GM12878 (cell line): ENCODE results near the gene BIN1. TPM values are rescaled to one million over a fixed set of nuclear protein-coding genes. Genes with fewer than 3 reads are reported as not detected.

Experiments
- ATAC-seq: fragments of 200-7000 bp; cut with Tn5 transposase; 3 replicates; pipeline ENCODE4 v1.9.1; 2020; ENCODE audit warnings: mild to moderate bottlenecking, moderate library complexity
- Bru-seq: library from RNA; stranded (reverse); fragments of 400-500 nt; gene quantifications from one replicate; lab custom pipeline; 2021; lab: Mats Ljungman, UMichigan
- BruChase-seq, 2 experiments: library from RNA; stranded (reverse); fragments of 400-500 nt; gene quantifications; one replicate each; lab custom pipeline; 2021; lab: Mats Ljungman, UMichigan
- BruUV-seq: library from RNA; stranded (reverse); fragments of 400-500 nt; replicated peaks from 2 replicates; lab custom pipeline; 2021; lab: Mats Ljungman, UMichigan
- CTCF ChIA-PET: fragments of 300-600 bp; sonication (Branson Sonifier 250); formaldehyde crosslinking; extraction: SDS; loops from one replicate; lab custom pipeline; 2021; ENCODE audit warnings: inconsistent platforms; lab: Yijun Ruan, JAX
- POLR2A ChIA-PET: fragments of 350-600 bp; formaldehyde crosslinking; extraction: SDS; loops from one replicate; lab custom pipeline; 2021; ENCODE audit warnings: inconsistent platforms; lab: Charles Lee
- RAD21 ChIA-PET: fragments of 300-600 bp; sonication (Branson Sonifier 250); formaldehyde crosslinking; loops from one replicate; lab custom pipeline; 2023; ENCODE audit warnings: antibody characterized with exemption; ENCODE audit not compliant: unreplicated experiment; lab: Charles Lee
- SMC1A ChIA-PET: fragments of 300-600 bp; sonication (Branson Sonifier 250); formaldehyde crosslinking; loops from one replicate; lab custom pipeline; 2023; ENCODE audit not compliant: unreplicated experiment, uncharacterized antibody; lab: Charles Lee
- DNase-seq: peaks from one replicate; pipeline ENCODE4 v3.0.0-alpha.2; 2011; ENCODE audit warnings: low read depth, low spot score
- FAIRE-seq: peaks from 3 replicates; lab custom pipeline; 2011; peaks lifted over from hg19 to GRCh38; lab: Jason Lieb, UNC
- H2AFZ ChIP-seq: 2 replicates; pipeline ENCODE4 v1.6.0; 2011; ENCODE audit warnings: low read depth, low read length, control low read depth; ENCODE audit not compliant: control insufficient read depth
- H3K27ac ChIP-seq: 2 replicates; pipeline ENCODE4 v1.5.1; 2011; ENCODE audit warnings: control low read depth; ENCODE audit not compliant: control insufficient read depth, insufficient read depth
- H3K27me3 ChIP-seq, 2 experiments: replicated peaks in 1 of 2; 2 replicates each; pipeline versions ENCODE4 v1.6.0 to v1.6.1; 2011; ENCODE audit warnings: low read length in 1 of 2; ENCODE audit not compliant: control insufficient read depth in 2 of 2, insufficient read depth in 2 of 2
- H3K36me3 ChIP-seq, 2 experiments: 2 replicates each; pipeline ENCODE4 v1.5.1; 2011; ENCODE audit warnings: low read length in 1 of 2; ENCODE audit not compliant: control insufficient read depth in 2 of 2, insufficient read depth in 2 of 2
- H3K4me1 ChIP-seq: 2 replicates; pipeline ENCODE4 v1.6.1; 2011; ENCODE audit warnings: mild to moderate bottlenecking, low read length, moderate library complexity, mixed read lengths; ENCODE audit not compliant: control insufficient read depth, insufficient read depth
- H3K4me2 ChIP-seq: 2 replicates; pipeline ENCODE4 v1.6.0; 2011; ENCODE audit warnings: control low read depth; ENCODE audit not compliant: control insufficient read depth, insufficient read depth
- H3K4me3 ChIP-seq: fragments of 200-600 bp; sonication (generic); 2 replicates; pipeline ENCODE4 v1.5.1; 2016
- H3K79me2 ChIP-seq: 2 replicates; pipeline ENCODE4 v1.6.0; 2011; ENCODE audit warnings: low read length; ENCODE audit not compliant: control insufficient read depth, insufficient read depth
- H3K9ac ChIP-seq: 2 replicates; pipeline ENCODE4 v1.8.0; 2011; ENCODE audit warnings: low read length, control low read depth, mixed read lengths; ENCODE audit not compliant: control insufficient read depth, insufficient read depth
- H3K9me3 ChIP-seq: replicated peaks from 3 replicates; pipeline ENCODE4 v1.5.1; 2011; ENCODE audit warnings: mild to moderate bottlenecking, low read length; ENCODE audit not compliant: control insufficient read depth, insufficient read depth
- H4K20me1 ChIP-seq: 2 replicates; pipeline ENCODE4 v1.6.0; 2011; ENCODE audit not compliant: control insufficient read depth, insufficient read depth
- BHLHE40 ChIP-seq, 2 experiments: fragments of 450-650 bp in 1 of 2; IDR thresholded peaks; 2 replicates each; pipeline ENCODE4 v1.6.1; 2011 to 2017; ENCODE audit warnings: low read depth in 2 of 2, borderline replicate concordance in 1 of 2, improper control_type of control experiment in 1 of 2, low read length in 1 of 2, mild to moderate bottlenecking in 1 of 2
- CBX3 ChIP-seq: fragments of 200-600 bp; sonication (generic); IDR thresholded peaks from 2 replicates; pipeline ENCODE4 v1.6.1; 2016; ENCODE audit warnings: low read depth, borderline replicate concordance
- E2F8 ChIP-seq: fragments of 450-650 bp; IDR thresholded peaks from 2 replicates; pipeline ENCODE4 v1.6.1; 2018; ENCODE audit warnings: mild to moderate bottlenecking, low read depth, moderate library complexity; ENCODE audit not compliant: partially characterized antibody
- IKZF1 ChIP-seq: fragments of 450-650 bp; conservative IDR thresholded peaks from 2 replicates; pipeline ENCODE4 v1.6.1; 2017; ENCODE audit warnings: antibody characterized with exemption, mild to moderate bottlenecking
- PML ChIP-seq: IDR thresholded peaks from 2 replicates; pipeline ENCODE4 v1.6.1; 2012; ENCODE audit warnings: low read length, inconsistent platforms
- SIN3A ChIP-seq: IDR thresholded peaks from 2 replicates; pipeline ENCODE4 v1.6.1; 2012; ENCODE audit warnings: low read depth, low read length, improper control_type of control experiment
- SREBF1 ChIP-seq: IDR thresholded peaks from 2 replicates; pipeline ENCODE4 v1.6.1; 2012; ENCODE audit warnings: mild to moderate bottlenecking, low read length
- SREBF2 ChIP-seq: IDR thresholded peaks from 2 replicates; pipeline ENCODE4 v1.6.1; 2012; ENCODE audit warnings: mild to moderate bottlenecking, low read length
- USF2 ChIP-seq: IDR thresholded peaks from 2 replicates; pipeline ENCODE4 v1.6.1; 2011; ENCODE audit warnings: low read depth, low read length, improper control_type of control experiment, borderline replicate concordance
- ZNF592 ChIP-seq: fragments of 450-650 bp; IDR thresholded peaks from 2 replicates; pipeline ENCODE4 v1.6.1; 2017; ENCODE audit warnings: mild to moderate bottlenecking, moderate library complexity
- WGBS: methylation state at CpG from one replicate; pipeline ENCODE4 v1.1.6; 2016; ENCODE audit warnings: low lambda C conversion rate; ENCODE audit not compliant: insufficient replicate concordance, insufficient coverage; ENCODE audit errors: missing lambda C conversion rate; 5-methylcytosine and 5-hydroxymethylcytosine counted together
- in situ Hi-C: fragments of 300-500 bp; cut with MboI; formaldehyde crosslinking; loops from 9 replicates; pipeline ENCODE4 v1.14.3; 2018; ENCODE audit warnings: mixed read lengths
- intact Hi-C: fragments of 100-400 bp; cut with micrococcal nuclease; formaldehyde crosslinking; loops from one replicate; pipeline ENCODE4 v1.14.2; 2022; ENCODE audit not compliant: unreplicated experiment
- long read RNA-seq, 2 experiments: library from polyadenylated mRNA; unstranded; transcript quantifications; one replicate each; pipeline ENCODE4 v2.0.0, GENCODE V29; 2019 to 2020
- polyA minus RNA-seq, 3 experiments: library from RNA; depleted of rRNA, polyadenylated mRNA; stranded (reverse); fragments of >200 nt; gene quantifications; 2 replicates each; pipeline ENCODE4 v1.2.3, GENCODE V29; 2011
- polyA plus RNA-seq, 11 experiments: library from polyadenylated mRNA; depleted of rRNA in 4 of 11; unstranded in 6 of 11; stranded (reverse) in 5 of 11; fragments of >200 nt; fragmentation: Nextera tagmentation in 4 of 11; fragmentation: Illumina TruSeq in 1 of 11; extraction: Ambion mirVana in 4 of 11; extraction: Trizol in 1 of 11; gene quantifications; 1 replicate in 1 of 11; 2 replicates in 10 of 11; pipeline versions ENCODE4 v1.2.1 to v1.2.3, GENCODE V29; 2011 to 2016; ENCODE audit warnings: inconsistent platforms in 2 of 11, missing spikeins in 2 of 11, low read depth in 1 of 11
- total RNA-seq, 4 experiments: library from RNA; depleted of rRNA in 3 of 4; stranded (reverse); fragments of >200 nt in 3 of 4; fragmentation: Illumina TruSeq in 1 of 4; extraction: Trizol in 1 of 4; gene quantifications; 2 replicates each; pipeline versions ENCODE4 v1.2.1 to v1.2.3, GENCODE V29; 2013 to 2021

Gene BIN1
- total RNA-seq (2013; cell fraction: nucleolus; rRNA removed): 12.6 and 12.8 TPM in 2 replicates
- total RNA-seq (2014; rRNA removed) (16.1 and 21.3 TPM in 2 replicates), total RNA-seq (2014; rRNA removed; fragmentation: Illumina TruSeq; extraction: Trizol) (6.3 and 9.6 TPM in 2 replicates), total RNA-seq (2021) (21.0 TPM in 2 replicates), polyA plus RNA-seq (2011; rRNA removed) (1.3 and 2.2 TPM in 2 replicates), polyA plus RNA-seq (2014; fragmentation: Illumina TruSeq; extraction: Trizol) (2.7 and 6.7 TPM in 2 replicates), polyA plus RNA-seq (2014; fragmentation: Nextera tagmentation; extraction: Ambion mirVana) (under 1 TPM; 0.32 to 0.91 TPM), polyA plus RNA-seq (2014; rRNA removed) (12.7 and 20.5 TPM in 2 replicates), polyA plus RNA-seq (2016; fragmentation: Nextera tagmentation; extraction: Ambion mirVana) (10 to 100 TPM; 15.8 to 16.8 TPM), polyA minus RNA-seq (2011; rRNA and poly(A)+ RNA removed) (1.8 and 3.0 TPM in 2 replicates), Bru-seq, nascent RNA (percentile 43 among the genes with signal in this experiment), BruChase-seq, experiment 1, labeled RNA remaining after a 6-hour chase (percentile 49 among the genes with signal in this experiment), BruChase-seq, experiment 2, labeled RNA remaining after a 2-hour chase (percentile 45 among the genes with signal in this experiment)
- 11.7 TPM for polyA plus RNA-seq (2011; ENCODE audit: low read depth)
- polyA plus RNA-seq (2011; cell fraction: cytosol; rRNA removed): 2.6 and 3.7 TPM in 2 replicates
- 7.8 and 7.9 TPM in 2 replicates for polyA plus RNA-seq (2011; cell fraction: nucleus; rRNA removed)
- 36.1 and 36.8 TPM in 2 replicates for polyA plus RNA-seq (2012)
- 0.80 and 2.8 TPM in 2 replicates for polyA minus RNA-seq (2011; cell fraction: cytosol; rRNA and poly(A)+ RNA removed)
- 1.8 and 3.1 TPM in 2 replicates for polyA minus RNA-seq (2011; cell fraction: nucleus; rRNA and poly(A)+ RNA removed)
- long read RNA-seq, experiment 1, partial matches to known transcripts: 7 of 63 reads
- long read RNA-seq, experiment 1, other reads (novel, unspliced or antisense): 49 of 63 reads
- long read RNA-seq, experiment 2, partial matches to known transcripts: 5 of 42 reads
- long read RNA-seq, experiment 2, other reads (novel, unspliced or antisense): 36 of 42 reads

GRCh38 chr2:127106991-127107621 lies at the start of gene BIN1:
TSS of gene BIN1 (minus strand) at chr2:127107154. CDS start at chr2:127106943, 211 bp downstream.
- under 1% methylated on average over 56 of the region's 77 CpGs for WGBS
- FAIRE-seq (peak; percentile 47), ATAC-seq (peak; percentile 92), DNase-seq (no peak)
- intact Hi-C loops: no loop called here
- Histone ChIP-seq H3K4me1 (0 out of 2 replicates have a peak, but pooled peaks cover 3% of the 10 kb centered on the region), H3K27me3 (peaks cover 7 to 8% of the 10 kb centered on the region in 2 experiments; a peak in 3 of 4 replicates), H3K36me3 (no peaks in the 10 kb centered on the region), H3K27ac (no peak within 1 kb of the TSS), H3K9me3 (no peaks in the 10 kb centered on the region), H3K4me3 (peak within 1 kb of the TSS; percentile 77), H2AFZ (peak within 1 kb of the TSS; percentile 77), H3K9ac (no peak within 1 kb of the TSS), H3K4me2 (peak within 1 kb of the TSS; percentile 85), H4K20me1 (no peaks in the 10 kb centered on the region), H3K79me2 (no peaks in the 10 kb centered on the region)
- ChIA-PET SMC1A (interaction anchor here (0.8 to 1.2 kb wide), 2 partner anchors 11 to 39 kb away, joined by 3 to 4 read pairs; no protein-coding TSS in a partner anchor), POLR2A (interaction anchor here (0.5 kb wide), 1 partner anchor 21 kb away, joined by 3 read pairs; no protein-coding TSS in a partner anchor), RAD21 (interaction anchor here (0.9 to 2.5 kb wide), 5 partner anchors 20 to 443 kb away, joined by 3 to 9 read pairs (median 4); no protein-coding TSS in a partner anchor), CTCF (interaction anchor here (1.2 kb wide), 1 partner anchor 23 kb away, joined by 3 read pairs; no protein-coding TSS in a partner anchor)
- BruUV-seq: no TSS peak
- in situ Hi-C loops: no loop called here
- TF ChIP-seq BHLHE40 (IDR thresholded peaks at IDR 0.05; ENCODE audit: borderline replicate concordance in 1 of 2, low read depth in 2 of 2, low read length in 1 of 2) (peak in 1 of 2 experiments; percentile 55; a peak in 1 of 4 replicates), PML (no peak), ZNF592 (no peak), SREBF1 (no peak), SREBF2 (no peak), USF2 (no peak), IKZF1 (peak; percentile 63), E2F8 (no peak), SIN3A (no peak), CBX3 (no peak)
